ENCODE data around the gene ANXA4. TPM values are rescaled to one million over a fixed set of nuclear protein-coding genes. Genes with fewer than 3 reads are reported as not detected.

ANXA4 gene
- total and polyA plus RNA-seq, 2 of the 13 experiments (the other 11 are each of a cell fraction or from before 2014, with no cell fraction given) = 155 to 168 TPM

- peak; percentile 94; the same call in 1 of the 2 replicates for TF ChIP-seq POGK (CRISPR knock-in tag; conservative IDR thresholded peaks at IDR 0.05)
- TF ChIP-seq SKIL (CRISPR knock-in tag; IDR thresholded peaks at IDR 0.05; ENCODE audit: borderline replicate concordance) = no peak
- TF ChIP-seq CHD2 (IDR thresholded peaks at IDR 0.05; ENCODE audit: low read depth, low read length) = no peak
- no peak; the same call in 1 of the 2 replicates for TF ChIP-seq PATZ1 (CRISPR knock-in tag; IDR thresholded peaks at IDR 0.05)
- TF ChIP-seq XRCC5 (optimal IDR thresholded peaks at IDR 0.05; ENCODE audit: low read length) = peak; percentile 20
- TF ChIP-seq SNAPC5 (CRISPR knock-in tag; IDR thresholded peaks at IDR 0.05; ENCODE audit: borderline replicate concordance) = no peak; the same call in 1 of the 2 replicates
- no peak for TF ChIP-seq MBNL3 (CRISPR knock-in tag; conservative IDR thresholded peaks at IDR 0.05)
- peak; percentile 71; the same call in 1 of the 2 replicates for TF ChIP-seq ZFP41 (CRISPR knock-in tag; IDR thresholded peaks at IDR 0.05; ENCODE audit: borderline replicate concordance)
- TF ChIP-seq ZNF781 (CRISPR knock-in tag; IDR thresholded peaks at IDR 0.05; ENCODE audit: borderline replicate concordance, not compliant biosample characterization) = peak; percentile 78
- TF ChIP-seq KDM6A (CRISPR knock-in tag; IDR thresholded peaks at IDR 0.05; ENCODE audit: low read depth) = no peak
- TF ChIP-seq MAZ (IDR thresholded peaks at IDR 0.05; ENCODE audit: borderline replicate concordance, low read depth, low read length) = no peak; the same call in none of the 2 replicates
- TF ChIP-seq MAZ (CRISPR knock-in tag; IDR thresholded peaks at IDR 0.05; ENCODE audit: low read depth) = peak; percentile 94
- no peak for TF ChIP-seq CBX5 (CRISPR knock-in tag; IDR thresholded peaks at IDR 0.05; ENCODE audit: borderline replicate concordance)
- TF ChIP-seq DDIT3 (CRISPR knock-in tag; IDR thresholded peaks at IDR 0.05) = no peak
- TF ChIP-seq MAFG (CRISPR knock-in tag; IDR thresholded peaks at IDR 0.05) = no peak
- TF ChIP-seq NCOA5 (CRISPR knock-in tag; IDR thresholded peaks at IDR 0.05) = no peak
- TF ChIP-seq PHB2 (IDR thresholded peaks at IDR 0.05; ENCODE audit: partially characterized antibody) = no peak
- no peak for TF ChIP-seq JDP2 (CRISPR knock-in tag; IDR thresholded peaks at IDR 0.05; ENCODE audit: borderline replicate concordance)
- TF ChIP-seq PLRG1 (conservative IDR thresholded peaks at IDR 0.05) = no peak
- TF ChIP-seq ZNF138 (CRISPR knock-in tag; IDR thresholded peaks at IDR 0.05; ENCODE audit: low read depth) = peak; percentile 68; the same call in 1 of the 2 replicates
- peak; percentile 91; the same call in 1 of the 2 replicates for TF ChIP-seq ZNF333 (CRISPR knock-in tag; IDR thresholded peaks at IDR 0.05; ENCODE audit: borderline replicate concordance)
Observed at GRCh38 chr2:69741575-69742321, at the start of gene ANXA4 (continued).

All from HepG2 (cell line).